Measurements from ENCODE around the gene AIFM3.

AIFM3 gene

GRCh38 chr22:20989323-20990138 lies 22.5 kb downstream of the AIFM3 start:
- Histone ChIP-seq H3K27ac (ENCODE audit: low read length) (no peak overlapping the region), H3K9me3 (ENCODE audit: insufficient read depth, low read length, severe bottlenecking) (no peaks in the 10 kb centered on the region), H3K4me1 (ENCODE audit: insufficient read depth, low read length) (no peaks in the 10 kb centered on the region), H3K9ac (ENCODE audit: low read depth, low read length) (no peak overlapping the region), H3K4me3 (ENCODE audit: low read depth in 1 of 2, low read length in 2 of 2) (no peak overlapping the region), H3K4me2 (ENCODE audit: insufficient read depth, low read length) (no peak overlapping the region), H4K20me1 (ENCODE audit: insufficient read depth, low read length) (no peaks in the 10 kb centered on the region), H3K36me3 (ENCODE audit: insufficient read depth, low read length) (peaks cover 75% of the 10 kb centered on the region), H2AFZ (ENCODE audit: low read depth, low read length) (no peak overlapping the region), H3K79me2 (ENCODE audit: insufficient read depth, low read length) (no peaks in the 10 kb centered on the region; the same call in 1 of the 2 replicates), H3K27me3 (ENCODE audit: insufficient read depth, low read length, poor library complexity) (no peaks in the 10 kb centered on the region)
- no peak for DNase-seq
- no peak for ATAC-seq (ENCODE audit: insufficient read depth, low read depth)
- TF ChIP-seq, protein P1, sequence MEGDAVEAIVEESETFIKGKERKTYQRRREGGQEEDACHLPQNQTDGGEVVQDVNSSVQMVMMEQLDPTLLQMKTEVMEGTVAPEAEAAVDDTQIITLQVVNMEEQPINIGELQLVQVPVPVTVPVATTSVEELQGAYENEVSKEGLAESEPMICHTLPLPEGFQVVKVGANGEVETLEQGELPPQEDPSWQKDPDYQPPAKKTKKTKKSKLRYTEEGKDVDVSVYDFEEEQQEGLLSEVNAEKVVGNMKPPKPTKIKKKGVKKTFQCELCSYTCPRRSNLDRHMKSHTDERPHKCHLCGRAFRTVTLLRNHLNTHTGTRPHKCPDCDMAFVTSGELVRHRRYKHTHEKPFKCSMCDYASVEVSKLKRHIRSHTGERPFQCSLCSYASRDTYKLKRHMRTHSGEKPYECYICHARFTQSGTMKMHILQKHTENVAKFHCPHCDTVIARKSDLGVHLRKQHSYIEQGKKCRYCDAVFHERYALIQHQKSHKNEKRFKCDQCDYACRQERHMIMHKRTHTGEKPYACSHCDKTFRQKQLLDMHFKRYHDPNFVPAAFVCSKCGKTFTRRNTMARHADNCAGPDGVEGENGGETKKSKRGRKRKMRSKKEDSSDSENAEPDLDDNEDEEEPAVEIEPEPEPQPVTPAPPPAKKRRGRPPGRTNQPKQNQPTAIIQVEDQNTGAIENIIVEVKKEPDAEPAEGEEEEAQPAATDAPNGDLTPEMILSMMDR (IDR thresholded peaks at IDR 0.05; ENCODE audit: borderline replicate concordance, extremely low read depth, low read length, poor library complexity, severe bottlenecking) = no peak
- no peak for TF ChIP-seq EZH2 (IDR thresholded peaks at IDR 0.05; ENCODE audit: borderline replicate concordance, low read depth, low read length, severe bottlenecking)

DNA sequence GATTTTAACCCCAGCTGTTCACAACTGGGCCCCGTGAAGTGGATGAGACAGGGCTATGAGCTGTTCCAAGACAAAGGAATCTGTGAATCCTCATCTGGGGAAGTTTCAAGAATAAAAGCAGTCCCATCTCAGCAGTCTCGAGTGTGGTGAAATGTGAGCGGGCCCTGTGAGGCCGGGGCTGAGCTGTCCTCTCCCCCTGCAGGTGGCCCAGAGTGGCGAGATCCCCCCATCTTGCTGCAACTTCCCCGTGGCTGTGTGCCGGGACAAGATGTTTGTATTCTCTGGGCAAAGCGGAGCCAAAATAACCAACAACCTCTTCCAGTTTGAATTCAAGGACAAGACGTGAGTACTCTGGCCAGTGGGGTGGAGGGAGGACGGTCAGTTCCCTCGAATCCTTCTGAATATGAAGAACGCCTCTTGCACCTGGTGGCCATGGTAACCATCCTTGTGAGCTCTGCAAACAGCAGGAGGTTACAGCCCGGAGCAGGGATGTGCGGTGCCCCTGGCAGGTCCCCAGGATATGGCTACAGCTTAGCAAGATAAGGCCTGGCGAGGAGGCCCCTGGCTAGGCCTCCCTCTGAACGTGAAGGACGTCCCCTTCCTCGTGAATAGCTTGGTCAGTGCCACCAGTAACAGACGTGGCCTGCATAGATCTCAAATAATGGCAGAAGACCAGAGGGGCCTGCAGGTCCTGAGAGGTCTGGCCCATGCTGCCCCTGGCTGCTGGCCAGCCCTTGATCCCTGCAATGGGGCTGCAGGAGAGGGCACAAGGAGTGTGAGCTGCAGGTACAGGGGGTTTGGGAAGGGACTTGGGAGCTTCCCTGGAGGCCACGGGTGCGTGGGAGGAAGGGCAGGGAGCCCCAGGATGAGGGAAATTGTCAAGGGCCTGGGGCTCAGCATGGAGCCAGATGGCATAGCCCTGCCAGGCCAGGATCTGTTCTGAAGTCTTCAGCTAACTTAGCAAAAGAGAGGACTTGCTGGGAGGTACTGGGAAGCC lies 23.4 kb downstream of the AIFM3 start:
- DNase-seq (no peak), ATAC-seq (ENCODE audit: insufficient read depth, low read depth) (no peak)
- H3K9ac ChIP-seq (ENCODE audit: low read depth, low read length) = no peak overlapping the region
- no peaks in the 10 kb centered on the region for H3K79me2 ChIP-seq (ENCODE audit: insufficient read depth, low read length)
- no peak overlapping the region for H3K4me3 ChIP-seq (ENCODE audit: low read depth in 1 of 2, low read length in 2 of 2)
- H2AFZ ChIP-seq (ENCODE audit: low read depth, low read length) = no peak overlapping the region
- no peak overlapping the region for H3K27ac ChIP-seq (ENCODE audit: low read length)
- no peak overlapping the region for H3K4me2 ChIP-seq (ENCODE audit: insufficient read depth, low read length)
- H3K4me1 ChIP-seq (ENCODE audit: insufficient read depth, low read length) = no peaks in the 10 kb centered on the region
- peaks cover 78% of the 10 kb centered on the region for H3K36me3 ChIP-seq (ENCODE audit: insufficient read depth, low read length)
- no peaks in the 10 kb centered on the region for H4K20me1 ChIP-seq (ENCODE audit: insufficient read depth, low read length)
- no peaks in the 10 kb centered on the region for H3K27me3 ChIP-seq (ENCODE audit: insufficient read depth, low read length, poor library complexity)
- TF ChIP-seq, protein P1 (IDR thresholded peaks at IDR 0.05; ENCODE audit: borderline replicate concordance, extremely low read depth, low read length, poor library complexity, severe bottlenecking) = no peak
- no peak for TF ChIP-seq EZH2 (IDR thresholded peaks at IDR 0.05; ENCODE audit: borderline replicate concordance, low read depth, low read length, severe bottlenecking)
- no peaks in the 10 kb centered on the region for H3K9me3 ChIP-seq (ENCODE audit: insufficient read depth, low read length, severe bottlenecking)

GRCh38 chr22:20991252-20992055 lies 24.4 kb downstream of the AIFM3 start:
- Histone ChIP-seq H2AFZ (ENCODE audit: low read depth, low read length) (no peak overlapping the region), H3K79me2 (ENCODE audit: insufficient read depth, low read length) (no peaks in the 10 kb centered on the region), H4K20me1 (ENCODE audit: insufficient read depth, low read length) (no peaks in the 10 kb centered on the region), H3K27me3 (ENCODE audit: insufficient read depth, low read length, poor library complexity) (no peaks in the 10 kb centered on the region), H3K4me3 (ENCODE audit: low read depth in 1 of 2, low read length in 2 of 2) (no peak overlapping the region), H3K4me2 (ENCODE audit: insufficient read depth, low read length) (no peak overlapping the region), H3K27ac (ENCODE audit: low read length) (no peak overlapping the region), H3K36me3 (ENCODE audit: insufficient read depth, low read length) (peaks cover 80% of the 10 kb centered on the region), H3K4me1 (ENCODE audit: insufficient read depth, low read length) (no peaks in the 10 kb centered on the region), H3K9me3 (ENCODE audit: insufficient read depth, low read length, severe bottlenecking) (no peaks in the 10 kb centered on the region), H3K9ac (ENCODE audit: low read depth, low read length) (no peak overlapping the region)
- DNase-seq (no peak), ATAC-seq (ENCODE audit: insufficient read depth, low read depth) (no peak)
- no peak for TF ChIP-seq EZH2 (IDR thresholded peaks at IDR 0.05; ENCODE audit: borderline replicate concordance, low read depth, low read length, severe bottlenecking)
- TF ChIP-seq, protein P1 (IDR thresholded peaks at IDR 0.05; ENCODE audit: borderline replicate concordance, extremely low read depth, low read length, poor library complexity, severe bottlenecking) = no peak
